ENCODE measurements around the gene DNAJB7.

DNA sequence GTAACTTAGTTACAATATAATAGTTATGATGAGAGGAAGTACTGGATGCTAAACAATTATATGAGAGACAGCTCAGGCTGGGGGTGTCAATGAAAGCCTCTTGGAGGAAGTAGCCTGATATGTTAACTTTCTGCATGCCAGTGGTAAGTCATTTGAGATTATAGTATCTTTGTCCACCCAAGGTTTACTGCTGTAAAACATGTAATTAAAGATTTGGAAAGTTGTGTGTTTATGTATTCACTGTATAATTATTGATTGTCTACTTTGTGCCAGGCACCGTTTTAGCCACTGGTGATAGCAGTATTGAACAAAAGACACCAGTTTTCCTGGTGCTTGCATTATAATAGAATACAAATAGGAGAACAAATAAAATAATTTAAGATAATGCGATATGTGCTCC is 624 bp upstream of the DNAJB7 start:
- TF ChIP-seq, protein P1, sequence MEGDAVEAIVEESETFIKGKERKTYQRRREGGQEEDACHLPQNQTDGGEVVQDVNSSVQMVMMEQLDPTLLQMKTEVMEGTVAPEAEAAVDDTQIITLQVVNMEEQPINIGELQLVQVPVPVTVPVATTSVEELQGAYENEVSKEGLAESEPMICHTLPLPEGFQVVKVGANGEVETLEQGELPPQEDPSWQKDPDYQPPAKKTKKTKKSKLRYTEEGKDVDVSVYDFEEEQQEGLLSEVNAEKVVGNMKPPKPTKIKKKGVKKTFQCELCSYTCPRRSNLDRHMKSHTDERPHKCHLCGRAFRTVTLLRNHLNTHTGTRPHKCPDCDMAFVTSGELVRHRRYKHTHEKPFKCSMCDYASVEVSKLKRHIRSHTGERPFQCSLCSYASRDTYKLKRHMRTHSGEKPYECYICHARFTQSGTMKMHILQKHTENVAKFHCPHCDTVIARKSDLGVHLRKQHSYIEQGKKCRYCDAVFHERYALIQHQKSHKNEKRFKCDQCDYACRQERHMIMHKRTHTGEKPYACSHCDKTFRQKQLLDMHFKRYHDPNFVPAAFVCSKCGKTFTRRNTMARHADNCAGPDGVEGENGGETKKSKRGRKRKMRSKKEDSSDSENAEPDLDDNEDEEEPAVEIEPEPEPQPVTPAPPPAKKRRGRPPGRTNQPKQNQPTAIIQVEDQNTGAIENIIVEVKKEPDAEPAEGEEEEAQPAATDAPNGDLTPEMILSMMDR (conservative IDR thresholded peaks at IDR 0.05 in 1 of 2, IDR thresholded peaks at IDR 0.05 in 1 of 2; ENCODE audit: low read depth in 1 of 2, low read length in 2 of 2), result no peak
- TF ChIP-seq EZH2 (IDR thresholded peaks at IDR 0.05; ENCODE audit: low read length, missing control alignments), result no peak

Measured in fibroblast of lung (primary cell).